ENCODE data around the gene FAM237A. TPM values are rescaled to one million over a fixed set of nuclear protein-coding genes. Genes with fewer than 3 reads are reported as not detected.

Gene FAM237A
- total RNA-seq, 2 experiments from 2014 or later, result not detected

DNA sequence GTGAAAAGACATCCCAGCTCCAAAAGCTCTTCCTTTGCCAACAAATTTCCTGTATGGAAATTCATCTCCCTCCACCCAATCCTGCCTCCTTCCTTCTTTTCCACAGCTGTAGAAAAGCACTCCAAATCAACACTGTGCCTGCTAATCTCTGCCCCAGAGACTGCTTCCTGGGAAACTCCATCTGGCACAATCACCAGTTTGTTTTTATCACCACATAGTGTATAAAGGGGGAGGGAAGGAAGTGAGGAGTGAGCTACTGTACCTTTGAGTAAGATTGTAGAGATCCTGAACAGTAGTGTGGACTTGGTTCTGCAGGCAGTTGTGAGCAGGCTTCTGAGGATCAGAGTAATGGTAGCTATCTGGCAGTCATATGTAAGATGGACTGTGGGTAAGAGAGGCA, 14.7 kb upstream of the FAM237A start:
- Mint-ChIP-seq H3K4me3 (no peak overlapping the region), H3K27me3 (peaks cover 12% of the 10 kb centered on the region), H3K4me1 (no peaks in the 10 kb centered on the region), H3K9me3 (ENCODE audit: low read depth) (no peaks in the 10 kb centered on the region), H3K27ac (no peak overlapping the region), H3K36me3 (ENCODE audit: low read depth) (no peaks in the 10 kb centered on the region)
- intact Hi-C loops (cut with DNase I, micrococcal nuclease), result no loop called here
- DNase-seq (no peak), ATAC-seq (no peak)
- CTCF ChIA-PET, result interaction anchor here (1.3 kb wide), 1 partner anchor 59 kb away, joined by 3 read pairs; no protein-coding TSS in a partner anchor
- POLR2A ChIA-PET, result no interaction called here

DNA sequence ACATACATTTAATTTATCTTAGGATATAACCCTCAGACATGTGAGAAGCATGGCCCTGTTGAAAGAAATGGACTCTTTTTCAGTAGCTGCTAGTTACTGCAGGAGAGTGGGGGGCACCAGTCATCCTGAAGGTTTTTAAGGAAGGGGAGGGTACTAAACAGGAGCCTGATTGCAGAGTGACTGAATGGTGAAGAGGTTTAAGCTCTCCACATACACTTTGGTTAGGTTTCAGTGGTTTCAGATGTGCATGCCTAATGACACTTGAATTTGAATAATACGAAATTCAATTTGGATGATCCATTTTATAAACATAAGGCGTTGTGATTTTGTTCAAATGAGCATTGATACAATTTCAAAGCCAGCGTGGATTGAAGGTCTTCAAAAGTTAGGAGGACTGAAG, 10.9 kb upstream of the FAM237A start:
- no peaks in the 10 kb centered on the region for H3K36me3 Mint-ChIP-seq (ENCODE audit: low read depth)
- ChIA-PET POLR2A (no interaction called here), CTCF (no interaction called here)
- H3K4me1 Mint-ChIP-seq, result no peaks in the 10 kb centered on the region
- no peaks in the 10 kb centered on the region for H3K9me3 Mint-ChIP-seq (ENCODE audit: low read depth)
- ATAC-seq (no peak), DNase-seq (no peak)
- H3K4me3 Mint-ChIP-seq, result no peak overlapping the region
- intact Hi-C loops (cut with DNase I, micrococcal nuclease), result no loop called here
- peaks cover 20% of the 10 kb centered on the region for H3K27me3 Mint-ChIP-seq
- no peak overlapping the region for H3K27ac Mint-ChIP-seq

DNA sequence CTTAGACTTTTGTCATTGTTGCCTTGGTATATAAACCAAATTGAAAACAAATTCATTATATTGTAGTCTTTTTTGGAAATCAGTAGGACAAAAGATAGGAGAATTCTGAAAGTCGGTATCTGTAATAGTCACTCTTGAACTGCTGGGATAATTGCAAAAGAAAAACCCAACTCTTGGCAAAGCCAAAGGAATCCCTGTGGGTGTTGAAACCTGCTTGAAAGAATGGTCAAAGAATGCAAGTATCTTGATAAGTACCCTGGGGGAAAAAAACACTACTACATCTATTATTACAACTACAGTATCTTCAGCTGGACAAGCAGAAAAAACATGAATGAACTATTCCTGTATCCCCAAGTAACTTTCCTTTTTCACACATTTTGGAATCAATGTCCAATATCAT, 7.3 kb upstream of the FAM237A start:
- Mint-ChIP-seq H3K9me3 (ENCODE audit: low read depth) (no peaks in the 10 kb centered on the region), H3K27me3 (peaks cover 11% of the 10 kb centered on the region), H3K4me3 (no peak overlapping the region), H3K4me1 (no peaks in the 10 kb centered on the region), H3K36me3 (ENCODE audit: low read depth) (no peaks in the 10 kb centered on the region), H3K27ac (no peak overlapping the region)
- ChIA-PET POLR2A (no interaction called here), CTCF (interaction anchor here (0.5 to 0.7 kb wide), 2 partner anchors 26 to 328 kb away, joined by 3 read pairs; no protein-coding TSS in a partner anchor)
- DNase-seq (no peak), ATAC-seq (no peak)
- intact Hi-C loops (cut with DNase I, micrococcal nuclease), result no loop called here

DNA sequence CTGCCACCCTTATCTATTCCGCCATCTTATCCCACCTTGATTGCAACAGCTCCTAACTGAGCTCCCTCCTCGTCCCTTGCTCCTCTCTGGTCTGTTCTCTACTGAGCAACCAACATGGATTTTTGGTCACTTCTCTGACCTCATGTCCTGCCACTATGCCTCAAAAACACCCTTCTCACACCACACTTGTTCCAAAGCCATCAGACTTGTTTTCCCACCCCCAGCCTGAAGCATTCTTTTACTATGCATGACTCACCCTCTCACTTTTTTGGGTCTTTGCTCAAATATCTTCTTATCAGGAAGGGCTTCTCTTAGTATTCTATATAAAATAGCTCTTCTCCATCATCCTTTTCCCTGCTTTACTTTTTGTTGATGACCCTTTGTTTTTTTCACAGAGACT, 2.7 kb upstream of the FAM237A start:
- intact Hi-C loops (cut with DNase I, micrococcal nuclease), result no loop called here
- ChIA-PET CTCF (interaction anchor here (0.6 to 1.5 kb wide), 3 partner anchors 16 to 117 kb away, joined by 3 to 4 read pairs (median 3); no protein-coding TSS in a partner anchor), POLR2A (no interaction called here)
- Mint-ChIP-seq H3K4me3 (no peak overlapping the region), H3K9me3 (ENCODE audit: low read depth) (no peaks in the 10 kb centered on the region), H3K36me3 (ENCODE audit: low read depth) (no peaks in the 10 kb centered on the region), H3K27ac (no peak overlapping the region), H3K4me1 (no peaks in the 10 kb centered on the region), H3K27me3 (peaks cover 24% of the 10 kb centered on the region)
- no peak for DNase-seq
- ATAC-seq, result no peak

DNA sequence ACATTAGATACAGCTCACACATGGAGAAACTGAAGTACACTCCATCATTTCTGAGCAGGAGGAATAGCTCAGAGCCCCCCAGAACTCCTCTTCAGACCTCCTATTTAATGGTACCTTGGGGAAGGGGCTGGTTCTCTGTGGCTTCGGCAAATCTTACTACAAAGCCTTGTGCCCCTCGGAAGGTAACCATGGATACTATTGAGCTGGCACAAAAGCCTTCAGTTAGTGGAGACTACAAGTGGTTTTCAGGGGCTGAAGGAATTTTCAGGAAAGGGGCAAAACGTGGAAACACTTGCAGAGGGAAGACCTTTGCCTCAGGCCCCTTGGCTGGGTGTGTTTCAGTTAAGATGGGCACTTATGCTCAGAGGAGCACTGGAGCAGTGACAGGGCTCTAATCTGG, 1.1 kb upstream of the FAM237A start:
- ATAC-seq, result no peak
- H3K9me3 Mint-ChIP-seq (ENCODE audit: low read depth), result no peaks in the 10 kb centered on the region
- DNase-seq, result no peak
- ChIA-PET POLR2A (no interaction called here), CTCF (interaction anchor here (0.6 kb wide), 1 partner anchor 44 kb away, joined by 4 read pairs; no protein-coding TSS in a partner anchor)
- peaks cover 21% of the 10 kb centered on the region for H3K27me3 Mint-ChIP-seq
- no peak overlapping the region for H3K4me3 Mint-ChIP-seq
- H3K27ac Mint-ChIP-seq, result no peak overlapping the region
- intact Hi-C loops (cut with DNase I, micrococcal nuclease), result no loop called here
- H3K4me1 Mint-ChIP-seq, result no peaks in the 10 kb centered on the region
- H3K36me3 Mint-ChIP-seq (ENCODE audit: low read depth), result no peaks in the 10 kb centered on the region

DNA sequence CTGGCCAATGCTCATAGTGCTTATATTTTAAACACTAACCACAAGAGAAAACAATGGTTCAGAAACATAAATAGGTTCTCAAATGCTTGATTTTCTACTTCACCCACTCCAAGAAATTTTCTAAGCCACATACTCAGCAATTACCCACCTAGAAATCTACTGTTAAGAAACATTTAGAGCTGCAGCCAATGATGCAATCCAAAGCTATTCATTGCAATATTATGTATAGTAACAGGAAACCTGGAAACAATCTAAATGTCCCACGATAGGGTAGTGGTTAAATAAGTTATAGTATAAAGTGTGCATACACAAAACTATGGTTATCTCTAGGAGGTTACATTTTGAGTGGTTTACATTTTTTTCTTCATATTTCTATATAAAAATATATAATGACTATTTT, 5.7 kb downstream of the FAM237A start:
- DNase-seq (no peak), ATAC-seq (no peak)
- ChIA-PET POLR2A (no interaction called here), CTCF (no interaction called here)
- Mint-ChIP-seq H3K27me3 (peaks cover 15% of the 10 kb centered on the region), H3K4me1 (no peaks in the 10 kb centered on the region), H3K4me3 (no peak overlapping the region), H3K9me3 (ENCODE audit: low read depth) (no peaks in the 10 kb centered on the region), H3K27ac (no peak overlapping the region), H3K36me3 (ENCODE audit: low read depth) (no peaks in the 10 kb centered on the region)
- intact Hi-C loops (cut with DNase I, micrococcal nuclease), result no loop called here

DNA sequence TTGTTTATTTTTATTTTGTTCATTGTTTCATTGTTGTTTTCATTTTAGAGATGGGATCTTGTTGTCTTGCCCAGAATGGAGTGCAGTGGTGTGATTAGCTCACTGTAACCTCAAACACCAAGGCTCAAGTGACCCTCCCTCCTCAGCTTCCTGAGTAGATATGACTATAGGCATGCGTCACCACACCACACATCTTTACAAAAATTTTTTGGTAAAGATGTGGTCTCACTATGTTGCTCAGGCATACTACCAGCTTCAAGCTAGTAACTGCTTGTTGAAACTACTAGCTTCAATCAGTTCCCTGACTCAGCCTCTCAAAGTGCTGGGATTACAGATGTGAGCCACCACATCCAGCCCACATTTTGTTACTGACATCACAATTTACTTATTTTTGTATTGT, 14.8 kb downstream of the FAM237A start:
- ATAC-seq (peak; percentile 30), DNase-seq (no peak)
- POLR2A ChIA-PET, result no interaction called here

DNA sequence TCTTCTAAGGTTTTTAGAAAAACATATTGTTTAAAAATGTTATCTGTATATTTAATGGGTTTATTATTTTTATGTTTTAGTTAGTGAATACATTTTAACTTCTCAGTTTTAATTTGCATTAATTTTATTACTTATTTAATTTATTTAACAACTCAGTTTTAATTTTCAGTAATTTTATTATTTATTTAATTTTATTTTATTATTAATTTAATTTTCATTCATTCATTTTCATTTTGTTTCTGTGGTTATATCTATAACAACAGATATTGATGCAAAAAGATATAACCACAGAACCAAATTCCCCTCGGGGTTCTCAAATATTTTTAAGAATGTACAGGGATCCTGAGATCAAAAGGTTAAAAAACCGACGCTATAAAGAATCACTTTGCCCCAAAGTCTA, 23.0 kb downstream of the FAM237A start:
- Mint-ChIP-seq H3K9me3 (ENCODE audit: low read depth) (no peaks in the 10 kb centered on the region), H3K4me3 (no peak overlapping the region), H3K4me1 (no peaks in the 10 kb centered on the region), H3K27me3 (peaks cover 12% of the 10 kb centered on the region), H3K36me3 (ENCODE audit: low read depth) (no peaks in the 10 kb centered on the region), H3K27ac (no peak overlapping the region)
- intact Hi-C loops (cut with DNase I, micrococcal nuclease), result no loop called here
- no peak for ATAC-seq
- ChIA-PET POLR2A (no interaction called here), CTCF (no interaction called here)
- no peak for DNase-seq

More for the DNA sequence above, 14.8 kb downstream of the FAM237A start:
- Mint-ChIP-seq H3K9me3 (ENCODE audit: low read depth) (peaks cover 12% of the 10 kb centered on the region), H3K36me3 (ENCODE audit: low read depth) (peaks cover 2% of the 10 kb centered on the region), H3K4me3 (no peak overlapping the region), H3K4me1 (no peaks in the 10 kb centered on the region), H3K27me3 (peaks cover 9% of the 10 kb centered on the region), H3K27ac (no peak overlapping the region)
- CTCF ChIA-PET, result interaction anchor here (1.2 kb wide), 1 partner anchor 15 kb away, joined by 3 read pairs; no protein-coding TSS in a partner anchor
- intact Hi-C loops (cut with DNase I, micrococcal nuclease), result no loop called here

DNA sequence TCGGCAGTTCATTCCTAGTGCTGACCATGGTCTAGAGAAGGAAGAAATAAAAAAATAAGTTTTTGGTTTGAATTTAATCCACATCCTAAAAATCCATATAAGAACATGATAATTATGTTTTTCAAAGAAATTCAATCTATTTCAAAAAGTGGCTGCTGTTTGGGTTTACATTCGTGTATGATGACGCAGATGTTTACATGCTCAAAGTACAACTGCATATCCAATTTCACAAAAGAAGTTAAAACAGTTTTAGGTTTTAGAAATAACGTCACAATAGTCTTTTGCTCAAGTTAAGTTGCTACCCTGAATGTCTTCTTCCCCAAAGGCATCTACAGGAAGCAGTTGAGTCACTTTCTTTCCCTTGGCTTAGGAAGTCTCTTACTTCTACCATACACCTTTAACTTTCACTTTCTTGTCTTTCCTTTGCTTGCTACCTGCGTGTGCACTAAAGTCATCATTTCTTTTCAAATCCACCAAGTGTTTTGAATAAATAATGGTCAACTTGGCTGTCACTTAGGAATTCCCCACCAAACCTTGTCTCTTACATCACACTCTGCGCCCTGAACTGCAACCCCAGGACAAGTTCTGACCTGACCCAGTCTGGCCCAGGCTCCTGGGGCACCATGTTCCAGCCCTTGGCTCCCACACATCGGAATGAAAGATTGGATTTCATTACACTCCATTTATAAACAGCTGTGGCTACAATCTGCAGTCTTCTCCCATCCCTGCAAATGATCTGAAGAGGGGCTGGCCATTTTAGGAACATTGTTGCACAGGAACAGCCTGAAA, 28.4 kb downstream of the FAM237A start:
- DNase-seq (no peak), ATAC-seq (no peak)
- intact Hi-C loops (cut with DNase I, micrococcal nuclease), result no loop called here
- Mint-ChIP-seq H3K27me3 (peaks cover 14% of the 10 kb centered on the region), H3K27ac (no peak overlapping the region), H3K4me1 (no peaks in the 10 kb centered on the region), H3K36me3 (ENCODE audit: low read depth) (no peaks in the 10 kb centered on the region), H3K4me3 (no peak overlapping the region), H3K9me3 (ENCODE audit: low read depth) (no peaks in the 10 kb centered on the region)
- ChIA-PET POLR2A (no interaction called here), CTCF (no interaction called here)

DNA sequence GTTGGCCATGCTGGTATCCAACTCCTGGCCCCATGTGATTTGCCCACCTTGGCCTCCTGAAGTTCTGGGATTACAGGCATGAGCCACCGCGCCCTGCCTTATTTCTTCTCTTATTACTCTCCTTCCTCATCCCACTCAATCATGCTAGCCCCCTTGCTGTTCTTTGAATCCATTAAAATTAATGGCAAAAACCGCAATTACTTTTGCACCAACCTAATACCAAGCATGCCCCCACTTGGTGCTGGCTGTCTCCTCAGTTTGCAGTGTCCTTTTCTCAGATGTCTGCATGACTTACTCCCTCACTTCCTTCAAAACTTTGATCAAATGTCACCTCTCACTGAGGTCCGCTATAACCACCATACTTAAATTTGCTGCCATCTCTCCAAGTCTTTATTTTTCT, 41.3 kb downstream of the FAM237A start:
- H3K27me3 Mint-ChIP-seq, result peaks cover 6% of the 10 kb centered on the region
- no peaks in the 10 kb centered on the region for H3K36me3 Mint-ChIP-seq (ENCODE audit: low read depth)
- POLR2A ChIA-PET, result no interaction called here
- no peaks in the 10 kb centered on the region for H3K4me1 Mint-ChIP-seq
- H3K27ac Mint-ChIP-seq, result no peak overlapping the region
- CTCF ChIA-PET, result no interaction called here
- intact Hi-C loops (cut with DNase I, micrococcal nuclease), result no loop called here
- DNase-seq, result no peak
- H3K9me3 Mint-ChIP-seq (ENCODE audit: low read depth), result no peaks in the 10 kb centered on the region
- no peak overlapping the region for H3K4me3 Mint-ChIP-seq
- ATAC-seq, result no peak

DNA sequence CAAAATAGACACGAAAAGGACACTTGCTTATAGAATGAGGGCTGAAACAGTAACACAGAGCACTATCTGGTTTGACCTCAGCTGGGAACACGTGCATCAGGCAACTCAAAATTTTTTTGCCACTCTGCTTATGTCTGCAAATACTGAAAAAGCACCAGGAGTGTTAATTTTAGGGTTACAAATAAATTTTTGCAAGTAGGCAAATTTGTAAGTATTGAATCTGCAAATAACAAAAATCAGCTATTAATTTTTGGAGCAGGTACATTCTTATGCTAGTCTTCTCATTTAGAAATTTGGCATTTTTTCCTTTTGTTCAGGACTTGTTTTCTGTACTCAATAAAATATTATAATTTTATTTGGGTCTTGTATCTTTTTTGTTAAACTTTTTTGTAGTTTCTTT, 46.2 kb downstream of the FAM237A start:
- no peak overlapping the region for H3K27ac Mint-ChIP-seq
- intact Hi-C loops (cut with DNase I, micrococcal nuclease), result no loop called here
- peaks cover 3% of the 10 kb centered on the region for H3K27me3 Mint-ChIP-seq
- ChIA-PET POLR2A (interaction anchor here (0.5 to 0.7 kb wide), 2 partner anchors 20 to 79 kb away, joined by 3 read pairs; no protein-coding TSS in a partner anchor), CTCF (interaction anchor here (1.2 kb wide), 1 partner anchor 785 kb away, joined by 3 read pairs; no protein-coding TSS in a partner anchor)
- peaks cover 3% of the 10 kb centered on the region for H3K4me1 Mint-ChIP-seq
- no peak overlapping the region for H3K4me3 Mint-ChIP-seq
- no peaks in the 10 kb centered on the region for H3K9me3 Mint-ChIP-seq (ENCODE audit: low read depth)
- ATAC-seq (no peak), DNase-seq (no peak)
- H3K36me3 Mint-ChIP-seq (ENCODE audit: low read depth), result no peaks in the 10 kb centered on the region

DNA sequence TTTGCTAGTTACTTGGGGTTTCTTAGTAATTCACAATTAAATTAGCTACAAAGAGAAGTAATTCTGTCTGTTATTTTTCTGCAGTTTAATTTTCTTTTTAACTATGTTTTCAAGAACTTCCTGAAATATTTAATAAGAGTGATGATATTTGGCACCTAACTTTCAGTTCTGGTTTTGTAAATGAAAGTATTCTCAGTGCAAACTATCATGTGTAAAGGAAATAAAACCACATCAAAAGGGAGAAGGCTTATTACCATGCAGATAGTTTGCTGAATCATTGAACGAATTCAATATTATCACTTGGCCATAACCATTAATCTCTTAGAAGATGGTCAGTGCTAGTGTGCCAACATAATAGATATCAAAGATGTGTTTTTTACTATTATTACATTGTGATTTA, 46.7 kb downstream of the FAM237A start:
- Mint-ChIP-seq H3K9me3 (ENCODE audit: low read depth) (no peaks in the 10 kb centered on the region), H3K27ac (no peak overlapping the region), H3K4me1 (peaks cover 3% of the 10 kb centered on the region), H3K27me3 (no peaks in the 10 kb centered on the region), H3K36me3 (ENCODE audit: low read depth) (no peaks in the 10 kb centered on the region), H3K4me3 (no peak overlapping the region)
- ChIA-PET CTCF (interaction anchor here (1.2 kb wide), 1 partner anchor 784 kb away, joined by 3 read pairs; no protein-coding TSS in a partner anchor), POLR2A (interaction anchor here (0.7 kb wide), 1 partner anchor 19 kb away, joined by 3 read pairs; no protein-coding TSS in a partner anchor)
- DNase-seq, result no peak
- intact Hi-C loops (cut with DNase I, micrococcal nuclease), result no loop called here
- ATAC-seq, result no peak

Measured in activated CD4-positive, alpha-beta T cell treated with anti-CD3 and anti-CD28 coated beads for 36 hours (primary cell).